CD14-positive monocyte (primary cell): ENCODE measurements around the gene CYTH1. TPM values are rescaled to one million over a fixed set of nuclear protein-coding genes. Genes with fewer than 3 reads are reported as not detected.
A peak's percentile ranks its signal among the peaks of the same experiment; 100 is the strongest.
"Not testable (repeated sequence)": the region's sequence is repeated elsewhere in the genome, so short reads cannot be mapped to it uniquely, and the experiment has no call there.

Experiments used
- DNase-seq, 3 donors: peaks; one replicate each; pipeline ENCODE4 v3.0.0-alpha.2; 2011 to 2022
- H2AFZ ChIP-seq: 2 replicates; pipeline ENCODE4 v1.6.0; 2012; ENCODE audit warnings: mild to moderate bottlenecking, low read depth, low read length, inconsistent platforms; ENCODE audit not compliant: insufficient read depth, poor library complexity, severe bottlenecking
- H3K27ac ChIP-seq, 2 donors: 1 replicate in 1 of 2; 2 replicates in 1 of 2; pipeline ENCODE4 v1.5.1; 2012 to 2013; ENCODE audit warnings: low read length in 2 of 2, control low read depth in 1 of 2, inconsistent platforms in 1 of 2, low read depth in 1 of 2, mild to moderate bottlenecking in 1 of 2
- H3K27me3 ChIP-seq, 2 donors: one replicate each; pipeline versions ENCODE4 v1.6.0 to v1.6.1; 2011 to 2013; ENCODE audit warnings: low read length in 2 of 2; ENCODE audit not compliant: control insufficient read depth in 2 of 2, insufficient read depth in 2 of 2
- H3K36me3 ChIP-seq, 2 donors: replicated peaks in 1 of 2; 1 replicate in 1 of 2; 2 replicates in 1 of 2; pipeline versions ENCODE4 v1.5.1 to v1.6.1; 2012 to 2013; ENCODE audit warnings: low read length in 2 of 2, control low read depth in 1 of 2, inconsistent platforms in 1 of 2, mild to moderate bottlenecking in 1 of 2; ENCODE audit not compliant: insufficient read depth in 2 of 2, control insufficient read depth in 1 of 2
- H3K4me1 ChIP-seq, 2 donors: 1 replicate in 1 of 2; 2 replicates in 1 of 2; pipeline versions ENCODE4 v1.5.1 to v1.6.1; 2012 to 2013; ENCODE audit warnings: low read length in 2 of 2, control low read depth in 1 of 2, inconsistent platforms in 1 of 2, mild to moderate bottlenecking in 1 of 2, moderate library complexity in 1 of 2; ENCODE audit not compliant: insufficient read depth in 2 of 2, control insufficient read depth in 1 of 2
- H3K4me2 ChIP-seq: replicated peaks from 2 replicates; pipeline ENCODE3; 2012; ENCODE audit warnings: low read length, moderate library complexity, mild to moderate bottlenecking; ENCODE audit not compliant: poor library complexity, severe bottlenecking; ENCODE audit errors: extremely low read depth
- H3K4me3 ChIP-seq, 3 experiments: fragments of 200-600 bp in 1 of 3; sonication (generic) in 1 of 3; replicated peaks in 1 of 3; 1 replicate in 2 of 3; 2 replicates in 1 of 3; pipeline ENCODE4 v1.5.1; 2011 to 2013; ENCODE audit warnings: low read length in 3 of 3, mild to moderate bottlenecking in 3 of 3, control low read depth in 2 of 3, low read depth in 2 of 3, inconsistent platforms in 1 of 3, moderate library complexity in 1 of 3
- H3K79me2 ChIP-seq: 2 replicates; pipeline ENCODE4 v1.6.0; 2012; ENCODE audit warnings: mild to moderate bottlenecking, control low read depth, inconsistent platforms, low read length, moderate library complexity; ENCODE audit not compliant: insufficient read depth
- H3K9ac ChIP-seq: 2 replicates; pipeline ENCODE4 v1.6.0; 2017; ENCODE audit warnings: low read length, mild to moderate bottlenecking; ENCODE audit not compliant: insufficient read depth, poor library complexity, severe bottlenecking
- H3K9me3 ChIP-seq, 2 donors: replicated peaks in 1 of 2; 1 replicate in 1 of 2; 2 replicates in 1 of 2; pipeline versions ENCODE4 v1.5.1 to v1.6.1; 2012 to 2013; ENCODE audit warnings: low read length in 2 of 2, control low read depth in 1 of 2; ENCODE audit not compliant: control insufficient read depth in 1 of 2, insufficient read depth in 1 of 2
- H4K20me1 ChIP-seq: 2 replicates; pipeline ENCODE4 v1.6.0; 2012; ENCODE audit warnings: mild to moderate bottlenecking, low read length, control low read depth, moderate library complexity; ENCODE audit not compliant: insufficient read depth
- H3K27ac Mint-ChIP-seq, 7 donors: one replicate each; pipeline ENCODE4 v1.8.0; 2020; ENCODE audit warnings: mild to moderate bottlenecking in 7 of 7, mixed read lengths in 7 of 7, moderate library complexity in 6 of 7, inconsistent platforms in 2 of 7
- H3K27me3 Mint-ChIP-seq, 3 donors: one replicate each; pipeline ENCODE4 v1.8.0; 2021 to 2022; ENCODE audit warnings: low read depth in 3 of 3, mild to moderate bottlenecking in 3 of 3, mixed read lengths in 3 of 3, moderate library complexity in 3 of 3, inconsistent platforms in 1 of 3
- H3K36me3 Mint-ChIP-seq, 2 donors: one replicate each; pipeline ENCODE4 v1.8.0; 2020; ENCODE audit warnings: mixed read lengths in 2 of 2, inconsistent platforms in 1 of 2, mild to moderate bottlenecking in 1 of 2
- H3K4me1 Mint-ChIP-seq: one replicate; pipeline ENCODE4 v1.8.0; 2020; ENCODE audit warnings: mild to moderate bottlenecking, mixed read lengths
- H3K4me3 Mint-ChIP-seq, 2 donors: one replicate each; pipeline ENCODE4 v1.8.0; 2020; ENCODE audit warnings: mild to moderate bottlenecking in 2 of 2, mixed read lengths in 2 of 2, moderate library complexity in 1 of 2
- H3K9me3 Mint-ChIP-seq, 7 donors: one replicate each; pipeline ENCODE4 v1.8.0; 2020 to 2022; ENCODE audit warnings: mixed read lengths in 7 of 7, mild to moderate bottlenecking in 6 of 7, moderate library complexity in 6 of 7, inconsistent platforms in 2 of 7
- CTCF ChIP-seq: fragments of 200-600 bp; IDR thresholded peaks from one replicate; pipeline ENCODE4 v1.8.0; 2022; ENCODE audit warnings: antibody characterized with exemption, mild to moderate bottlenecking
- WGBS: methylation state at CpG from one replicate; pipeline ENCODE4 v1.1.5; 2013; ENCODE audit warnings: missing lambda C conversion rate; ENCODE audit not compliant: insufficient coverage; 5-methylcytosine and 5-hydroxymethylcytosine counted together
- intact Hi-C, 2 donors: fragments of 100-400 bp; cut with micrococcal nuclease; formaldehyde crosslinking; loops; one replicate each; pipeline versions ENCODE4 v1.15.0 to v1.15.1; 2023
- polyA plus RNA-seq, 3 donors: library from polyadenylated mRNA; depleted of rRNA in 1 of 3; unstranded in 2 of 3; stranded (reverse) in 1 of 3; fragments of 300-500 nt in 2 of 3; fragments of >200 nt in 1 of 3; fragmentation: Illumina TruSeq in 2 of 3; gene quantifications; 1 replicate in 2 of 3; 2 replicates in 1 of 3; pipeline ENCODE4 v1.2.3, GENCODE V29; 2012 to 2021

Gene CYTH1
- polyA plus RNA-seq, 3 donors, result 68.6 to 211 (median 80.9) TPM

DNA sequence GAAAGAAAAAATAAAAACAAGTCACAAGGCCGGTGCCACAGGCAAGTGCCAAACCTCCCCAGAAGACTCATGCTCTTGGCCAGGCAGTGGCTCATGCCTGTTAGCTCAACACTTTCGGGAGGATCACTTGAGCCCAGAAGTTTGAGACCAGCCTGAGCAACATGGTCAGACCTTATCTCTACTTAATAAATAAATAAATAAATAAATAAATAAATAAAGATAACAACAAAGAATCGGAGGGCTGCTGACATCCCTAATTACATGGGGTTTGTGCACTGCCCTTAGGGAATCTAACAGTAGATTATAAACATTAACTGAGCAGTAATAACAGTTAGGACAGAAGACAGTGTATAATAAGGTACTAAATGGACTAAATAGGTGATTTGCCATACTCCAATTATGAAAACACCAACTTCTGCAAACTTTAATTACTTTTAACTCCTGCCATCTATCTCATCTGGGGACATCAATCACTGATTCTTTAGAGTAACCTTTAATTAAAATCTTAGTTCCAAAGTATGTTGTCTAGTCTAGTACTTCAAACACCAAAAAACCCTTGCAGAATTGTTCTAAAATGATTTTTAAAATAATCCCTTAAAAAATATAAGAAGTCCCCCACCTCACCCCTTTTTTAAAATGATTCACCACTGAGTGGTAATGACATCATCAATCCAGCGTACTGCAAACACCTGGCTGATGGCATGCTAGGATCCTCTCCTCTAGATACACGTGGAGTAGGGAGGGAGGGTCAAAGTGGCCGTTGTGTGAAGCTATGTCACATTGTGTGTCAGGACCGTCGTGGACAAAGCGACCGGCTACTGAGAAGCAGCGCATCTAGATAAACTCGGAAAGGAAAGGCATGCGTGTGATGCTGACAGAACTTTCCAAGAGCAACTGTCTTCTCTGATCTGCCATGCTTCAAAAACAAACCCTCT is 28.5 kb downstream of the CYTH1 start:
- intact Hi-C loops, result no loop called here
- Histone ChIP-seq H3K9me3 (no peaks in the 10 kb centered on the region), H3K4me3 (no peak overlapping the region), H3K4me1 (peaks cover 69 to 82% of the 10 kb centered on the region in 2 donors), H3K27me3 (no peaks in the 10 kb centered on the region), H3K4me2 (no peak overlapping the region), H2AFZ (no peak overlapping the region), H4K20me1 (peaks cover 73% of the 10 kb centered on the region), H3K36me3 (no peaks in the 10 kb centered on the region), H3K27ac (peak overlapping the region; percentile 78 to 88), H3K79me2 (peaks cover 99% of the 10 kb centered on the region), H3K9ac (no peak overlapping the region)
- H3K36me3 Mint-ChIP-seq, result peaks cover 10 to 20% of the 10 kb centered on the region in 2 donors
- DNase-seq, result peak in 1 of 3 donors; percentile 45
- WGBS, result 100% methylated on average over 8 of the region's 13 CpGs
- H3K9me3 Mint-ChIP-seq, result no peaks in the 10 kb centered on the region
- peaks cover 85% of the 10 kb centered on the region for H3K4me1 Mint-ChIP-seq
- no peak for TF ChIP-seq CTCF
- H3K27ac Mint-ChIP-seq, result peak overlapping the region in 5 of 7 donors; percentile 89 to 96 (median 95)
- peaks cover 0 to 4% (median 0%) of the 10 kb centered on the region in 3 donors for H3K27me3 Mint-ChIP-seq
- no peak overlapping the region for H3K4me3 Mint-ChIP-seq

DNA sequence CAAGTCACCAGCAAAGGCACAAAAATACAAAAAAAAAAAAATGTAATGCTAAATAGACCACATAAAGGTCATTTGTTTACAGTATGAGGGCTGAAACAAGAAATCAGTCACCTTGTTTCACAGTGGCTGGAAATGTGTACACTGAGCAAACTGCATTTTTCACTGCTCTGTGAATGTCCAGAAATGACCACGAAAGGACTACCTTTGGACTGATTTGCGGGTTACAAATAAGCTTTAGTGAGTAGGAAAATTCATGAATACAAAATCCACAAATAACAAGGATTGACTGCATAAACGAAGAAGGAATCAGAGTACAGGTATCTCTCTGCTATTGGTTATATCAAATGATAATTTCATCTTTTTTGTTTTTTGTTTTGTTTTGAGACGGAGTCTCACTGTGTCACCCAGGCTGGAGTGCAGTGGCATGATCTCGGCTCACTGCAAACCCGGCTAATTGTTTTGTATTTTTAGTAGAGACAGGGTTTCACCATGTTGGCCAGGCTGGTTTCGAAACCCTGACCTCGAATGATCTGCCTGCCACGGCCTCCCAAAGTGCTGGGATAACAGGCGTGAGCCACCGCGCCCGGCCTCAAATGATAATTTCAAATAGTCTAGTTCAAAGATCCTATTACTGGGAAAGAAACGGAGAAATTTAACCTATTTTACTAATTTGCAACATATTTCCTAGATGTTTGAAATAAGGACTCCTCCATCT is 30.5 kb downstream of the CYTH1 start:
- peaks cover 86% of the 10 kb centered on the region for H3K4me1 Mint-ChIP-seq
- H3K36me3 Mint-ChIP-seq, result peaks cover 9 to 21% of the 10 kb centered on the region in 2 donors
- peaks cover 0 to 4% (median 0%) of the 10 kb centered on the region in 3 donors for H3K27me3 Mint-ChIP-seq
- intact Hi-C loops, result no loop called here
- Histone ChIP-seq H3K27me3 (no peaks in the 10 kb centered on the region), H3K4me3 (peak overlapping the region in 1 of 3 experiments; percentile 4), H3K4me2 (peak overlapping the region; percentile 40), H3K27ac (peak overlapping the region; percentile 78 to 88), H3K4me1 (peaks cover 79 to 83% of the 10 kb centered on the region in 2 donors), H2AFZ (no peak overlapping the region), H3K9ac (no peak overlapping the region), H3K79me2 (peaks cover 99% of the 10 kb centered on the region), H3K36me3 (no peaks in the 10 kb centered on the region), H3K9me3 (no peaks in the 10 kb centered on the region), H4K20me1 (peaks cover 72% of the 10 kb centered on the region)
- DNase-seq, result peak in 1 of 3 donors; percentile 21
- TF ChIP-seq CTCF, result no peak
- peak overlapping the region; percentile 64 to 68 for H3K4me3 Mint-ChIP-seq
- H3K9me3 Mint-ChIP-seq, result no peaks in the 10 kb centered on the region
- WGBS, result 11% methylated on average over 4 of the region's 14 CpGs
- peak overlapping the region; percentile 92 to 96 (median 95) for H3K27ac Mint-ChIP-seq

DNA sequence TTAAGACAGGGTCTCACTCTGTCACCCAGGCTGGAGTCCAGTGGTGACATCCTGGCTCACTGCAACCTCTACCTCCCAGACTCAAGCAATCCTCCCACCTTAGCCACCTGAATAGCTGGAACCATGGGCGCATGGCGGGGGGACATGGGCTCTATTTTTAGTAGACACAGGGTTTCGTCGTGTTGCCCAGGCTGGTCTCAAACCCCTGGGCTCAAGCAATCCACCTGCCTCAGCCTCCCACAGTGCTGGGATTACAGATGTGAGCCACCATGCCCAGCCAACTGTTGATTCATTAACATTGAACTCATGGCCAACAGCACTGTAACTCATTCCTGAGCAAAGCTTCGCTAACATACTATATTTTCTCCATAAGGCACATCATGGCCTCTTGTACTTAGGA is 31.1 kb downstream of the CYTH1 start:
- Mint-ChIP-seq H3K4me1 (peaks cover 87% of the 10 kb centered on the region), H3K36me3 (peaks cover 7 to 20% of the 10 kb centered on the region in 2 donors), H3K27ac (peak overlapping the region; percentile 70 to 96 (median 94))
- H2AFZ ChIP-seq, H3K9ac ChIP-seq, DNase-seq, intact Hi-C loops, H3K4me3 Mint-ChIP-seq, H3K9me3 ChIP-seq, H3K27me3 ChIP-seq, H3K36me3 ChIP-seq, H3K9me3 Mint-ChIP-seq, H3K27me3 Mint-ChIP-seq: not testable (repeated sequence)
- peaks cover 81 to 84% of the 10 kb centered on the region in 2 donors for H3K4me1 ChIP-seq
- H3K4me3 ChIP-seq, result peak overlapping the region in 1 of 3 experiments; percentile 4
- H3K79me2 ChIP-seq, result peaks cover 99% of the 10 kb centered on the region
- 98% methylated on average over 4 of the region's 5 CpGs for WGBS
- peak overlapping the region; percentile 35 to 88 for H3K27ac ChIP-seq
- peak overlapping the region; percentile 40 for H3K4me2 ChIP-seq
- peaks cover 72% of the 10 kb centered on the region for H4K20me1 ChIP-seq
